Skeletal muscle tissue (tissue), 4 donors: ENCODE results near the gene MTM1. TPM values are rescaled to one million over a fixed set of nuclear protein-coding genes. Genes with fewer than 3 reads are reported as not detected.

ENCODE experiments used
- H3K27ac ChIP-seq: one replicate; pipeline ENCODE4 v1.7.0; 2013; ENCODE audit warnings: mild to moderate bottlenecking, low read depth, low read length, inconsistent platforms
- H3K27me3 ChIP-seq, 3 donors: one replicate each; pipeline ENCODE4 v1.7.0; 2013; ENCODE audit warnings: low read length in 3 of 3; ENCODE audit not compliant: control insufficient read depth in 3 of 3, insufficient read depth in 3 of 3
- H3K36me3 ChIP-seq, 3 donors: one replicate each; pipeline ENCODE4 v1.7.0; 2013; ENCODE audit warnings: low read length in 3 of 3; ENCODE audit not compliant: control insufficient read depth in 3 of 3, insufficient read depth in 3 of 3
- H3K4me1 ChIP-seq, 3 donors: one replicate each; pipeline ENCODE4 v1.7.0; 2013; ENCODE audit warnings: low read length in 3 of 3, mild to moderate bottlenecking in 3 of 3; ENCODE audit not compliant: control insufficient read depth in 3 of 3, insufficient read depth in 3 of 3
- H3K4me3 ChIP-seq, 3 donors: one replicate each; pipeline ENCODE4 v1.7.0; 2013; ENCODE audit warnings: low read length in 3 of 3
- H3K9ac ChIP-seq, 3 donors: one replicate each; pipeline ENCODE4 v1.7.0; 2013; ENCODE audit warnings: low read length in 3 of 3, mild to moderate bottlenecking in 3 of 3, moderate library complexity in 2 of 3, low read depth in 1 of 3
- H3K9me3 ChIP-seq, 3 donors: one replicate each; pipeline ENCODE4 v1.7.0; 2013; ENCODE audit warnings: low read length in 3 of 3; ENCODE audit not compliant: control insufficient read depth in 3 of 3
- total RNA-seq: library from RNA; depleted of rRNA; stranded (reverse); fragments of >200 nt; gene quantifications from one replicate; pipeline ENCODE4 v1.2.3, GENCODE V29; 2014
- donor health status: Osteomylitis.

MTM1 gene
- total RNA-seq, 1 donor from 2014 or later = 9.4 TPM

DNA sequence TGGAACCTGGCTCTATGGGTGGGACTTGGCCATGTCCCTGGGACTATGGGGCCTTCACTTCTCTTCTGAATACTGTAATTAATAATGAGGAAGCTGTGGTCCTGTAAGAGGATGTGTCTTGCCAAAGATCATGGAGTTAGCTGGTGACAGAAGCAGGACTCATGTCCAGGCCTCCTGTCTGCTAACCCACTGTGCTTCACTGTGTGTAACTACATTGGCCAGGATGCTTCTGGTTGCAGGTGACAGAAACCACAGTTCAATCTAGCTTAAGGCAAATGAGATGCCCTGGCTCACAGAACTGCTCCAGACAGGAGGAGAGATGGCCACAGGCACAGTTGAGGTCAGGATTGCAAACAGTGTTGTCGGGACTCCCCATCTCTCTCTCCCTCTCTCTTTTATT lies 127.9 kb downstream of the MTM1 start:
- no peak overlapping the region for H3K4me3 ChIP-seq
- no peak overlapping the region for H3K9ac ChIP-seq
- H3K36me3 ChIP-seq = no peaks in the 10 kb centered on the region
- H3K27ac ChIP-seq = no peak overlapping the region
- no peaks in the 10 kb centered on the region for H3K27me3 ChIP-seq
- H3K9me3 ChIP-seq = no peaks in the 10 kb centered on the region
- H3K4me1 ChIP-seq = peaks cover 4 to 15% (median 15%) of the 10 kb centered on the region in 3 donors

- H3K36me3 ChIP-seq = peaks cover 0 to 3% (median 2%) of the 10 kb centered on the region in 3 donors
- peaks cover 4 to 15% (median 15%) of the 10 kb centered on the region in 3 donors for H3K4me1 ChIP-seq
- no peak overlapping the region for H3K4me3 ChIP-seq
- no peak overlapping the region for H3K27ac ChIP-seq
- H3K9me3 ChIP-seq = no peaks in the 10 kb centered on the region
- no peaks in the 10 kb centered on the region for H3K27me3 ChIP-seq
- no peak overlapping the region for H3K9ac ChIP-seq
These were observed 128.4 kb downstream of the MTM1 start for GRCh38 chrX:150696866-150697265.

DNA sequence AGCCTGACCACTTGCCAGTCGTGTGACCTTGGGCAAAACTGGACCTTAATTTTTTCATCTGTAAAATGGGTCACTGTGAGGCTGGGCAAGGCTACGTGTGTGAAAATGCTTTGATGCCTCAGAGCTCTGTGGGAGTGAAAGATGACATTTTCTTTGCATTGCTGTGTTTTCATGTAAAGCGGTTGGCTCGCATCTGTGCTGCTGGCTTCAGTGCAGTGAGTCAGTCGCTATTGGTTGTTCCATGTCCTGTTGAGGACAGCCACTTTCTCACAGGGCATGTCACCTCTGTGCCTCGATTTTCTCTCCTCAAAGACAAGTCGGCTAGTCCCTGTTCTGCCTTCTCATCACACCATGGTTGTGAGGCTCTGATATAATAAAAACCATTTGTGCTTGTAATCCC lies 129.2 kb downstream of the MTM1 start:
- Histone ChIP-seq H3K4me3 (no peak overlapping the region), H3K27me3 (no peaks in the 10 kb centered on the region), H3K36me3 (peaks cover 0 to 3% (median 2%) of the 10 kb centered on the region in 3 donors), H3K4me1 (peaks cover 4 to 10% (median 10%) of the 10 kb centered on the region in 3 donors), H3K9me3 (no peaks in the 10 kb centered on the region), H3K27ac (no peak overlapping the region), H3K9ac (no peak overlapping the region)

DNA sequence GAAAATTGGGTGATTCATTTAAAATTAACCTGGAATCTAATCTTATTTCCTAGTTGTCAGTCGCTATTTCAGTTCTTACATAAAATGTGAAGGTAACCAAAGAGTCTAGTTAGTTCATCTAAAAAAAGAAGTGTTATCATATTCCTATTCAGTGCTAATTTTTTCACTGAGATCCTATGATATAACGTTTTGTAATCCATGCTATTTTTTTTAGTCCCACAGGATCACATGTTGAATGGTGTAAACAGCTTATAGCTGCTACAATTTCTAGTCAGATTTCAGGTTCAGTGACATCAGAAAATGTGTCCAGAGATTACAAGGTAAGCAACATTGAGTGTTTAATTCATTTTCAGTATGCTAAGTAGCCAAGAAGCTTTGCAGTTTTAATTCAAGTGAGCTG lies 130.6 kb downstream of the MTM1 start:
- Histone ChIP-seq H3K9ac (no peak overlapping the region), H3K4me3 (no peak overlapping the region), H3K36me3 (peaks cover 0 to 3% (median 2%) of the 10 kb centered on the region in 3 donors), H3K9me3 (no peaks in the 10 kb centered on the region), H3K27me3 (no peaks in the 10 kb centered on the region), H3K4me1 (peaks cover 4 to 10% (median 10%) of the 10 kb centered on the region in 3 donors), H3K27ac (no peak overlapping the region)

DNA sequence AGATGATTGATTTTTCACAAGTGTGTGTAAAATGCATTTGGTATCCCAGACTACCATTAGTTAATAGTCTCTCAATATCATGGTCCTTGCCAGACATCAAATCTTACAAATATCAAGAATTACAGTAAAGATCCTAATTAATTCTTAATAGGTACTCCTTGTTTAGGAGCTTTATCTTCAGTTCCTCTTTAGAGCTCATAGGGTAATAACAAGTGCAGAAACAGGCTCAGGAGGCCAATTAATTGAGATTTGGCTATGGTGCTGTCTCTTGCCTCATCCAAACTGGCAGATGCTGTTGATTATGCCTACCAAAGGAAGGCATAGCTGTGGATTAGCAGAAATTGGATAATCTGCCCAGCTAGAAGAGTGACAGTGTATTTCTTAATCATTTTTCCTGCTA lies 131.7 kb downstream of the MTM1 start:
- Histone ChIP-seq H3K27me3 (no peaks in the 10 kb centered on the region), H3K9ac (no peak overlapping the region), H3K36me3 (peaks cover 0 to 3% (median 2%) of the 10 kb centered on the region in 3 donors), H3K4me1 (peaks cover 0 to 2% (median 0%) of the 10 kb centered on the region in 3 donors), H3K27ac (no peak overlapping the region), H3K4me3 (no peak overlapping the region), H3K9me3 (no peaks in the 10 kb centered on the region)

- peaks cover 0 to under 1% (median 0%) of the 10 kb centered on the region in 3 donors for H3K4me1 ChIP-seq
- no peak overlapping the region for H3K9ac ChIP-seq
- H3K9me3 ChIP-seq = no peaks in the 10 kb centered on the region
- H3K36me3 ChIP-seq = peaks cover 0 to 3% (median 2%) of the 10 kb centered on the region in 3 donors
- no peaks in the 10 kb centered on the region for H3K27me3 ChIP-seq
- no peak overlapping the region for H3K4me3 ChIP-seq
- H3K27ac ChIP-seq = no peak overlapping the region
These were observed 133.0 kb downstream of the MTM1 start for GRCh38 chrX:150701377-150701776.

DNA sequence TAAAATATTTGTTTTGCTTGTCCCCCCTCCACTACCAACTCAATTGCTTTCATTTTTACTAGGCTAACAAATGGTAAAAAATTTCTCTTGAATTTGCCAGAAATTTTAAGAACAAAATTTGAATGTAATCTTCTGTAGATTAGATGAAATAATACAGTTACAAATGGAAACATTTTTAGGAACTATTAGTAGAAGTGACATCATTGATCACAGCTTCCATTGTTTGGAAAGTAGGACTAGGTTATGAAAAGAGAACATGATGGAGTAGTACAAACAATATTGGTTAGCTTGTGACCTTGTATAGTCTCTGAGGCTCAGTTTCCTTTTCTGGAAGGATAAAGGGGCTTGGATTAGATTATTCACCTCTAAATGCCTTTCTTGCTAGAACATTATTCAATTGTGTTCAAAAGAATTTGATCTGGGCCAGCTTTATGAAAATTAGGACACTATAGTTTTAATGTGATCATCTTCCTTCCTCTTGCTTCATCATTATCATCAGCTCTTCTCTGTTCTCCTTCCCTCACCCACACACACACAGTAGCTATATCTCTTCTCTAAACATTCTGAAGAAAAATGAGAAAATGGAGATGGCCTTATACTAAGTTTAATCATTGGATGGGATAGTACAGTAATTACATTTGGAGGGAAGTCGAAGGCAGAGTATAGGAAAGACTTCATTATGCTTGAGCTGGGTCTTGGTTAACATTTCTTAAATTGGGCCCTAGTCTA lies 134.7 kb downstream of the MTM1 start:
- no peak overlapping the region for H3K27ac ChIP-seq
- H3K9ac ChIP-seq = no peak overlapping the region
- no peaks in the 10 kb centered on the region for H3K9me3 ChIP-seq
- H3K36me3 ChIP-seq = peaks cover 0 to 3% (median 2%) of the 10 kb centered on the region in 3 donors
- no peak overlapping the region for H3K4me3 ChIP-seq
- H3K27me3 ChIP-seq = no peaks in the 10 kb centered on the region
- no peaks in the 10 kb centered on the region for H3K4me1 ChIP-seq

DNA sequence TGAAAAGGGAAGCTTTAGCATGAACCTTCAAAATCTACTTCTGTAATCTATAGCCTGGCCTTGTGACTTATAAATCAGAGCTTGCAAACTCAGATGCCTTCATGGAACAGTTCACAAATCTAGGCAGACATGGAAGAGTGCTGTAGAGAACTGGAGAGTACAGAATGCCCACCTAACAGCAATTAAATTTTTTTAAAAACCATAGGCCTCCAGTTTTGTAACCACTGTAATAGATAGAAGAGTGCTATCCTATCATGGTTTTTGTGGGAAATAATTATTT lies 135.2 kb downstream of the MTM1 start:
- Histone ChIP-seq H3K36me3 (peaks cover 0 to 3% (median 2%) of the 10 kb centered on the region in 3 donors), H3K27ac (no peak overlapping the region), H3K4me1 (no peaks in the 10 kb centered on the region), H3K9ac (no peak overlapping the region), H3K27me3 (no peaks in the 10 kb centered on the region), H3K9me3 (no peaks in the 10 kb centered on the region), H3K4me3 (no peak overlapping the region)

DNA sequence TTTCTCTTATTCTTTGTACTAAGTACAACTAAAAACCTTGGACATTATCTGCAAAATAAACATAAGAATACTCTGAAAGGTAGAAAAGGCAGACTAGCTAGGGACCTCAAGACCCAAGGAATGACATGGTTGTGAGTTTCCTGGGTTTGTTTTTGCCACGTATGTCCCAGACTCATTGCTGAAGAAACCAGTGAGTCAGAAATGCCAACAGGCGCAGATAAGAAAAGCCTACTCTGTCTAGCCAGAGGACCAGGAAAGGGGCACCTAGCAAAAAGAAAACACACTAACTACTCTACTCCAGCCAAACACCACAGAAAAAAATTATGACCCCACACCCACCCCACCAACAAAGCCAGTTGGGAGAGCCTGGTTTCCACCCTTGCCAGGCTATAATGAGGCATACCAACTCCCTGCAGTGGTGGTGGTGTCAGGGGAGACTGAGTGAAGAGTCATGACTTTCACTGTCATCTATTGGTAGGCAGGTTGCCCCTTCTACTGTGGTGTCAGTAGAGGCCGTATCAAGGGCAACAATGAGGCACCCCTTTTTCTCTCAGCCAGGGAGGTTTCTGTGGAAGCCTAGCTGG lies 135.7 kb downstream of the MTM1 start:
- Histone ChIP-seq H3K4me3 (no peak overlapping the region), H3K9ac (no peak overlapping the region), H3K27ac (no peak overlapping the region), H3K9me3 (no peaks in the 10 kb centered on the region), H3K27me3 (no peaks in the 10 kb centered on the region), H3K36me3 (peaks cover 0 to 3% (median 2%) of the 10 kb centered on the region in 3 donors), H3K4me1 (no peaks in the 10 kb centered on the region)

DNA sequence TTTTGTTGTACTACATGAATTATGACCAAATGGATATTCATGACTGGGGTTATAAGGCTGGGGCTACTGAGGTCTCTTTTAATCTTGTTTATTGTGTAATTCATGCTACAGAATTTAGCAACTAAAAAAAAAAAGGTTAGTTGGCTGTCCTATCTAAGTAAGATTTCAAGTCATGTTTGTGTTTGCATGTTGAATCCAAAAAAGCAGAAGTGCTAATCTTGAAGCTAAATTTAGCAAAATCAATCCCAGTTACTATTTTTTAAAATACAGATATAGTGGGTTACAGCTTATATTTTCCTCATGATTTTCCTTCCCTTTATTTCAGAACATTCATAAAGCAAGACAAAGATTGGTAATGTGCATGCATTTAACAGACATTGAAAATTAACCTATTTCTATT lies 144.2 kb downstream of the MTM1 start:
- H3K9ac ChIP-seq = no peak overlapping the region
- H3K4me1 ChIP-seq = no peaks in the 10 kb centered on the region
- H3K27ac ChIP-seq = no peak overlapping the region
- no peak overlapping the region for H3K4me3 ChIP-seq
- H3K27me3 ChIP-seq = no peaks in the 10 kb centered on the region
- no peaks in the 10 kb centered on the region for H3K36me3 ChIP-seq
- no peaks in the 10 kb centered on the region for H3K9me3 ChIP-seq
